GM10847 (cell line): ENCODE data around the gene SDSL.

ENCODE experiments used
- POLR2A ChIP-seq: IDR thresholded peaks from 2 replicates; pipeline ENCODE4 v1.6.1; 2011; ENCODE audit not compliant: insufficient read length; ENCODE audit errors: extremely low read depth

The SDSL gene

DNA sequence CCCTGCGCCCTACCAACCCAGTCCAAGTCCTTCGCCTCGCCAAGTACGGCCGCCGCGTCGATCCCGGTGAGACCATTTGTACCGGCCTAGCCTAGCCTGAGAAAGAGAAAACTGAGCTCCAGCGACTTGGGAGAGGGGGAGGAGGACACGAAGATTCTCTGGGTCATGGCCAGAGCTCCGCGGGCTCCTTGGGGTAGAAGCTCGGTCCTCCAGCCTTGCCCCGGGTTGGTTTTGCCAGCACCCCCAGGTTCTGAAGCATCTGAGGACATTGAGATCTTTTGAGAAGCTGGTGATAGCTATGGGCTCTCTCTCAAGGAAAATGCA lies 42.2 kb downstream of the SDSL start:
- no peak for TF ChIP-seq POLR2A

DNA sequence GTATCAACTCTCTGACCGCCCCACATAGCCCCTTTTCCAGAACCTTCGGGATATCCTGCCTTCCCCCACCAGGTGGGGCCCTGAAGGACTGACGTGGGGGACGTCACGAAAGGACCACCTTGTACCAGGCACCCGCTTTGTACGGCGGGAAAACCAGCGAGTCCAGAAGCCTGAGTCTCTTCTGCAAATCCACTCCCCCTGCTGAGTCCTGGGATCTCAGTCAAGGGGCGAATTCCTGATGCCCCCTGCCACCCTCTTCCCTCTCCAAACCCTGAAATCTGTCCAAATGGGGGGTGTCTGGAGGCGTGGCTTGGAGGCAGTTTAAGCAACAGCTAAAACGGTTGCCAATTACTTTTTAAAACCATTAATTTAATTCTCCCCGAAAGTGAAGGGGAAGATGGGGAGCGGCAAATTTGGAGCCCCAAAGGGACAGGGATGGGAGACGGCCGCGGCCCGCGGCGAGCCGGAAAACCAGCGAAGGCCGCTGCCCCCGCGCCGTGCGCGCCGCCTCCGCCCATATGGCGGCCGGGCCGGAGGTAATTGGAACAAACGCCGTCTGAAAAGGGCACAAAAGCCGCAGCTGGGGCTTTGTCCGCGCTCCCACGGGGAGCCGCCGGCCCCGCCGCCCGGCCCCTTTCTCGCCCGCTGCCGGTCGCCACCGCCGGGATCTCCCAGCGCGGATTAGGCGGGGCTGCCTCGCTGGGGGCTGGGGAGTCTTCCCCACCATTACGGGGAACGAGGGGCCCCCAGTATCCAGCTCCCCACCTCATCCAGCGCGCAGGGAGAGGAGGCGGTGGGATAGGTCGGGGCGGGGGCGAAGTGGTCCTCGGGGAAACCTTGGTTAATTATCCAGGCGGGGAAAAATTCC lies 42.9 kb downstream of the SDSL start:
- no peak for TF ChIP-seq POLR2A

DNA sequence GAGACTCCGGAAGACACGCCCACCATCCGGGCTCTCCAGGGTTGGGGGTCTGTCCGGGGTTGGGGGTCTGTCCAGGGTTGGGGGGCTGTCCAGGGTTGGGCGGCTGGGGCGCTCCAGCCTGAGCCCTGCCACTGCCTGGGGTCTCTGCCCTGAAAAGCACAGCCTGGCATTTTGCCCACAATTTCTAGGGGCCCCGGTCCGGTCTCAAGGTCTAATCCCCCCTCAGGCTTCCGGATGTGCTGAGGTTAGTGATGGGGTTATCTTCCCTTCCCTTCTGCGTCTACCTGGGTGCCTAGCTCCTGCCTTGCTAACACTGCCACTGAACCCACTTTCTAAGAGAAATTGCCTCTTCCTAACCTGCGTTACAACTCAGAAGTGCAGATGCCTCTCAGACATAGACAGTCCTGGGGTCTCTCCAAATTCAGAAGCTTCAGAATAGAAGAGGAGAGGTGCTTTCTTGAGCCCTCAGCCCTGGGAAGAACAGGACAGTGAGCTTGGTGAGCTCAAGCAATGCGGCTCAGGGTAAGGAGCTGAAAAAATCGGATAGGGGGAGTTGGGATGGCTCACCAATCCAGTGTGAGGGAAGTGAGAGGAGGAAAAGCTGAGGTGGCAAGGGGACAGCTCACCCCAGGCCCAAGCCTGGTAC lies 43.8 kb downstream of the SDSL start:
- no peak for TF ChIP-seq POLR2A

DNA sequence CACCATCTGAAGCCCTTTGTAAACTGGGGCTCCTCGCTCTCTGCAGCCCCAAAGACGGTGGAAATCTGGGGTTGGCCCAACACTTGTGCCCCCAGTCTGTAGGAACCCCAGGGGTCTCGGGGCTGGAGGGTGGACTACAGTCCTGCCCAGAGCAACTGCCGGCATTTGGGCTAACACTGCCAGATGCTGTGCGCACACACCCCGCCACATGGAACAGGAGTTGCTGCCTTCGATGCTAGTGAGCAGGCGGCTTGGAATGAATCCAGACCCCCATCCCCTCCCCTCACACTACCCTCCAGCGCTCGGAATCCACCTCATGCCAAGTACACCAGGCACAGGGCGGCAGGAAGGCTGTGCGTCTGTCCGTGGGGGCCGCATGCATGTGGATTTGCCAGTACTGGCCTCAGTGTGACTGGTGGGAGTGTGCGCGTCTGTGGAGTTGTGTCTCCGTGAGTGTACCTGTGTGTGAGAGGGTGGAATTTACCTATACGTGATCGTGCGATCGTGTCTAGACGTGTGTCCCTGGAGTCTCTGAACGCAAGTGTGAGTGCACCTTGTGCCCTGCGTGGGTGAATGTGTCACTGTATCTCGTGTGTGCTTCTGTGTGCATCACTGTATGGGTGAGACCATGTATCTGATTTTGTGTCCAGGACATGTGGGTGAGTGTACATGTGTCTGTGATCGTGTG lies 44.4 kb downstream of the SDSL start:
- TF ChIP-seq POLR2A, result no peak

DNA sequence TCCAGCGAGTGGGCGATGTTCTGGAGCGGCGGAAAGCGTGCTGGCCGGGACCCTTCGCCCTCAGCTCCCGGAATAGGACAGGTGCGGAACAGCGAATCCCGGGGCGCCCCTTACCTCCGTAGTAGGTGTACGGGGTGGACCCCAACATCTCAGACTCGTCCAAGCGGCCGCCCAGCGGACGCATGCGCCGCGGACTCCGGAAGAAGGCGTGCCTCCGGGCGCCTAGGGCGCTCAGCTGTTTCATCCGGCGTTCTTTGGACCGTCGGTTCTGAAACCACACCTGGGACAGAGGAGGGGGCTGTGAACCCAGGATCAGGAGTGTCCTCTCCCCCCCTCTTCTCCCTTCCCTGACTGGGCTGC lies 44.9 kb downstream of the SDSL start:
- no peak for TF ChIP-seq POLR2A

DNA sequence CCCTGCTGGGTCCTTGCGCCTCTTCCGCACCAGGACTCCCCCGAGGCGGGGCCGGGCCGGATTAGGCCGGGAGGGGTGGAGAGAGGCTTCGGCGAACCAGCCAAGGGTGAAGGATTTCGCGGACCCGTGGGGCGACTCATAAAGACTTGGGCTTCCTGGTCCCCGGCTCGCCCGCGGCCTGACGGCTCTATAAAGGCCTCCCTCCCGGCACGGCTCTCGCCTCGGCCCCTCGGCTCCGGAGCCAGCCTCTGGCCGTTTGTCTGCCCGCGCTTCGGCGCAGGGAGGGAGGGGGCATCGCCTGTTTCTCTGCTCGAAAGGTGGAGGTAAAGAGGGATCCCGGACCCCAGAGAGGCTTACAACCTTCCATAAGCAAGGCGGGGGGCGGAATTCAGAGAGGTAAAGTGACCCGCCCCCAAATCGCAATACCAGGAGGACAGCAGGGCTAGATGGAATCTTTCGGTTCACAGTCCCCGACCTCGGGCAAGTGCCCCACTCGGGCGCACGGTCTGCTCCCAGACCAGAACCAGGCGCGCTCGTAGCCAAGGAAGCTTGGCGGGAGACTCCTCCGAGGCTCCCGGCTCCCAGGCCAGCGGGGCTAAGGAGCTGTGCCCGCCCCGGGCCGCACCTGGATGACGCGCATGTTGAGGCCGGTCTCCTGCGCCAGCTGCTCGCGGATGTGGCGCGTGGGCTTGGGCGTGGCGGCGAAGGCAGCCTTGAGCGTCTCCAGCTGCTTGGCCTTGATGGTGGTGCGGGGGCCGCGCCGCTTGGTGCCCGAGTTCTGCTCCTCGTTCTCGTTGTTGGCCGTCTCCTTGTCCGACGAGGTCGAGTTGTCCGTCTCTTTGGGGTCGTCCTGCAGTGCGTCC lies 45.6 kb downstream of the SDSL start:
- TF ChIP-seq POLR2A, result no peak

DNA sequence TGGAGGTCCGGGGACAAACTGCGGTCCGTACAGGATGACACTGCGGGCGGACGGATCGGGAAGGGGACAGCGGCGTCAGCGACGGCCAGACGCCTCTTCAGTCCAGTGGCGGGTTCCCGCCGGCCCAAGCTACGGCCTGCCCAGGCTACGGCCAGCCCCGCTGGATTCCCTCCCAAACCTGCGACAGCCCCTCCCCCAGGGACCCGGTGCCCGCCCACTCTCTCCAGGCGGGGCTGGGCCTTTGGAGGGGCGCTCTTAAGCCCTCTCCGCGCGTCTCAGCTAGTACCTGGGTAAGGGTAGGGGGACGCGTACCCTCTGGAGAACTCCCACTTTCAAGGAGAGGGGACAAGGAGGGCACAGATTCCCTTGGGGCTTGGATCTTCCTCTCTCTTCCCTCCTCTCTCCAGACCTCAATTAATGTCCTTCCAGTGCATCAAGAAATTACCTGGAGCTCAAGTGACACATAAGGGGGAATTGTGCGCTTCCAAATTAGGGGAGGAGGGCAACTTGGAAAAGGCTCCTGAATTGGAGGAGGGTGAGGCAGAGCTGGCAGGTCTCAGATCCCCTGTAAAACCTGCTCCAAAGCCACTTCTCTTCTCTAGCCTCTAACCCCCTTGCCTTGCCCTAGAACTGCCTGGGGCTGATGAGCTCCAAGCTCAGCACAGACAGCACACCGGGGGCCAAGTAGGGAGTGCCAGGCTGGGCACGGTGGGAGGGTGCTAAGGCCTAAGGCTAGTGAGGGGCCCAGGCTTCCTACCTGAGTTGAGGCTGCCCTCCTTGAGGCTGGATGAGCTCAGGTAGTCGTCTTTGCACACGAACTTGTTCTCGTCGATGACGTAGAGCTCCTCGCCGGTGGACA lies 46.4 kb downstream of the SDSL start:
- no peak for TF ChIP-seq POLR2A

DNA sequence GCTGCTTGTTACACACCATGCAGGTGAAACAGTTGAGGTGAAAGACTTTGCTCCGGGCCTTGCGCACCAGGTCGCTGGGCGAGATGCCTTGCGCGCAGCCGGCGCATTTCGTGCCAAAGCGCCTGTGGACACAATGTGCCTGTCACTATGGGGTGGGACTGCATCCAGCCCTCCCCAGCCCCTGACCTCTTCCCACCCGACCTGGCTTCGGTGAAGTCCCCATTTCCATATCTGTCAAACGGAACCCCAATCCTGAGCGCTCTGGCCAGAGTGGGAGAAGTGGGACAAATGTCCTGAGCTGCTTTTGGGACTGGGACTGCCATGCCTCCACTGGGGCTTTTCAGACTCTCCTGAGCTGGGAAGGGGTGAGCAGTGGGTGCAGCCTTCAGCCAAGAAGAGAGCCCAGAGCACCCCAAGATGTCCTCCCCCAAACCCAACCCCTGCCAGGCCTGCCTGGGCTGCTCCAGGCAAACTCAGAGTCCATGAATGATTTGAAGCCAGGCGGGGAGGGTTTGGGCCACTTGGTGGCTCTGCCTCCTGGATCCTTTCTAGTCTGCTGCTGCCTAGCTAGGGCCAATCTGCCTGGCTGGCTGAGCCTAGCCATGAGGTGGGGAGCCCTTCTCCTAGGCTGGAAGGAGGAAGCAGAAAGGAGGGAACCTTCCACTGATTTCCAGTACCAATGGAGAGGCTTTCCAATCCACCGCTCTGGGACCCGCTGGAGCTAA lies 47.2 kb downstream of the SDSL start:
- TF ChIP-seq POLR2A, result no peak

DNA sequence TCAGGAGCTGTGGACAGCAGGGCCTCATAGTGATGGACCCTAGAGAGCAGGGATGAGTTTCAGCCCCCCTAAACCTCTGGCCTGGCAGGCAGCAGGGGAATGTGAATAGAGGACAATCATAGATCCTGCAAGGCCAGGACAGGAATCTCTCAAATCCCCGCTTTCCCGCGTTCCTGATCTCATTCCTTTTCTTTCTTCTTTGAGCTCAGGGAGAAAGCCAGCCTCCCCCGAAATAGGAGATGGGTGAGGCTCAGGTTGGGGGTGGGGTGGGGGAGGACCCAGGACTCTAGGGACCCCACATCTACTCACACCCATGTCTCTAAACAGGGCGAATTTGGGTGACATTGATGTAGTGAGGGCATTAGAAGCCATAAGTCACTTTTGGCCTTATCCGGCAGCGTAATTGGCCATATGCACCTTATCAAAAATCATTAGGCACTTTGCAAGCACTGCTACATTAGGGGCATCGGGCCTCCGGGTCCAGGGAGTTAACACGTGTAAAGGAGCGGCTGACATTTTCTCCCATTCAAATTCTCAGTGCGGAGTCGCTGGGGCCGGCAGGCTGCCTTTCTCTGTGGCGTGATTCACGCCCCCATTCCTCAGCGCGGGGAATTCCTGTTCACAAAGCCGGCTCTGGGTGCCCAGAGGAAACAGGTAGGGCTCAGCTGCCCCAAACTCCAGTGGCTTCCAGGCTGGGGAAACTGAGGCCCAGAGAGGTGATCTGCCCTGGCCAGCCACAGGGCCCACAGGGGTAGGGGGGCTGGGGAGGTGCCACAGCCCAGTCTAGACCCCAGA lies 48.0 kb downstream of the SDSL start:
- TF ChIP-seq POLR2A, result no peak

DNA sequence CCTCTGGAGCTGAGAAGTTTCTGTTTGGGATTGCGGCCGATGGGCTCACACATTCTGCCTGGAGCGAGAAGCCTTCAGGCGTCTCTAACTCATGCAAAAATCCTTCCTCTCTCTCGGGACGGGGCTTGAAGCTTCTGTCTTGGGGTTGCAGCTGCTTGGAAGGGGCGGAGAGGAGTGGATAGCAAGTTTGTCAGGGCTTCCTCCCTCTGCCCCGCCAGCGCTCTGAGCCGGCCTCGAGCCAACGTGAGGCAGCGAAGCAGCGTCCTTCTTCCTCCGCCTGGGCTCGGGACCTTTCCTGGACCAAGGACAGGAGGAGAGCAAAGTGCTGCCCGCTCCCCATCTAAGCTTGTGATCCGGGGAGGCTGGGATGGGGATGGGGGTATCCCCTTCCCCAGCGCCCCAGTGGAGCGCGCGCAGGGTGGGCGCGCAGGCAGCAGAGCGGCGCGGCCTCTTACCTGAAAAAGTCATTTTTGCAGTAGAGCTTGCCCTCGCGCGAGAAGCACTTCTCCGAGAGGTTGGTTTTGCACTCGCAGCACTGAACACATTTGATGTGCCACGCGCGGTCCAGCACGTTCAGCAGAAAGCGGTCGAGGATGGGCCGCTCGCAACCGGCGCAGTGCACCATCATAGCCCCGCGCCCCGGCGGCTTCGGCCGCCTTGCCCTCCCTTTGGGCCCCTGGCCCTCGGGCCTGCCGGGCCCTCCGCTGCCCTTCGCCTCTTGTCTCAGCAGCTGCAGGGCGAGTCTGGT lies 48.9 kb downstream of the SDSL start:
- no peak for TF ChIP-seq POLR2A

DNA sequence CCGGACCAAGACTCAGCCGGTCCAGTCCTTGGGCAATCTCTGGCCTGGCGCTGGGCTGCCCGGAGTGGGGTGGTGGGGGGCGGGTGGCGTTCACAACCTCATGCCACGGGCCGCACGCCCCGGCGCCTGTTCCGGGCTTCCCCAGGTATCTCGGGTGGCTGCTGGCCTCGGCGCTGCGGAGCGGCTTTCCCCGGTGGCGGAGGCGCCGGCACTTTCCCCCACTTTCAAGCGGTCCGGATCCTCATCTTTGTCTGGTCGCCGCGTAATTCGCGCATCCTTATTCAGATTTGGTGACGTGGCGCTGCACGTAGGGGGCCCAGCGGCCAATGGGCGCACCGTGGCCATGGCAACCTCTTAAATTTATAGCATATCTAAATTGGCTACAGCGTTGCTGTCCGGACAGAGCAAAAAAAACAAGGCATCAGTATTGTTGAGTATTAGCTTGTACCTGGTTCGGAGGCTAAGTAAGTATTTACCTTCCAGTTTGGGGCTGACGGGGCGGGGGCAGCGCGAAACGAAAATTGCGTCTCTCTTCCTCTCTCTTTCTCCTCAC lies 49.5 kb downstream of the SDSL start, which contains the start of gene LHX5:
TSS of gene LHX5 (minus strand) at position 253 of the 553 bp plus-strand sequence. CDS start 373 bp downstream, outside the sequence.
- TF ChIP-seq POLR2A, result no peak
